GM10266 (cell line): Measurements from ENCODE around the gene EXD3.

Source experiments
- DNase-seq: peaks from one replicate; pipeline ENCODE4 v3.0.0; 2012; ENCODE audit errors: extremely low spot score
- TF ChIP-seq, protein P1 (sequence below): IDR thresholded peaks from 2 replicates; pipeline ENCODE4 v1.5.1; 2012; ENCODE audit warnings: mild to moderate bottlenecking, low read depth; ENCODE audit not compliant: control insufficient read depth, insufficient read depth; ENCODE audit errors: missing control alignments

The EXD3 gene

DNA sequence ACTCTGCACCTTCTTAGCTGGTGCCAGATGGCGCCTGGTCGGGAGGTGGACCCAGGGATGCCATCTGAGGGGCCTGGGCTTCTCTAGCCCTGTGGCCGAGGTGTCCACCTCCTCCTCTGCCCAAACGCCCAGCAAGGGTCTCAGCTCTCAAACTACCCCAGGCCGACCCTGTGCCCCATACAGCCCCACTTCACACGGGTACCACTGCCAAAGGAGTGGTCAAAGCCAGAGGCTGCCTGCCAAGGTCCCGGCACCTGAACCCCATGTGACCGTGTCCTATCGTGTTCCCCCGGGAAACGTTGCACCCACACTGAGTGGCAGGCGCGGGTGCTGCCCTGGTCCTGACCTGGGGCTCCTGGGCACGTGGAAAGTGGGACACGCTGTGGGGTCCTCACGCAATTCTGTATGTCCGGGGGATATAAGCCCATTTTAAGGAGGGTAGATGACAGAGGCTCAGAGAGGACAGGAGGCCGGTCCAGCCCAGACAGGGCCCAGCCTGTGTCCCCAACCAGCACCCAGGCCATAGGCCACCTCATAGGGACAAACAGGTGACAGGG, 16.3 kb upstream of the EXD3 start:
- TF ChIP-seq, protein P1, sequence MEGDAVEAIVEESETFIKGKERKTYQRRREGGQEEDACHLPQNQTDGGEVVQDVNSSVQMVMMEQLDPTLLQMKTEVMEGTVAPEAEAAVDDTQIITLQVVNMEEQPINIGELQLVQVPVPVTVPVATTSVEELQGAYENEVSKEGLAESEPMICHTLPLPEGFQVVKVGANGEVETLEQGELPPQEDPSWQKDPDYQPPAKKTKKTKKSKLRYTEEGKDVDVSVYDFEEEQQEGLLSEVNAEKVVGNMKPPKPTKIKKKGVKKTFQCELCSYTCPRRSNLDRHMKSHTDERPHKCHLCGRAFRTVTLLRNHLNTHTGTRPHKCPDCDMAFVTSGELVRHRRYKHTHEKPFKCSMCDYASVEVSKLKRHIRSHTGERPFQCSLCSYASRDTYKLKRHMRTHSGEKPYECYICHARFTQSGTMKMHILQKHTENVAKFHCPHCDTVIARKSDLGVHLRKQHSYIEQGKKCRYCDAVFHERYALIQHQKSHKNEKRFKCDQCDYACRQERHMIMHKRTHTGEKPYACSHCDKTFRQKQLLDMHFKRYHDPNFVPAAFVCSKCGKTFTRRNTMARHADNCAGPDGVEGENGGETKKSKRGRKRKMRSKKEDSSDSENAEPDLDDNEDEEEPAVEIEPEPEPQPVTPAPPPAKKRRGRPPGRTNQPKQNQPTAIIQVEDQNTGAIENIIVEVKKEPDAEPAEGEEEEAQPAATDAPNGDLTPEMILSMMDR = no peak
- DNase-seq = no peak

DNA sequence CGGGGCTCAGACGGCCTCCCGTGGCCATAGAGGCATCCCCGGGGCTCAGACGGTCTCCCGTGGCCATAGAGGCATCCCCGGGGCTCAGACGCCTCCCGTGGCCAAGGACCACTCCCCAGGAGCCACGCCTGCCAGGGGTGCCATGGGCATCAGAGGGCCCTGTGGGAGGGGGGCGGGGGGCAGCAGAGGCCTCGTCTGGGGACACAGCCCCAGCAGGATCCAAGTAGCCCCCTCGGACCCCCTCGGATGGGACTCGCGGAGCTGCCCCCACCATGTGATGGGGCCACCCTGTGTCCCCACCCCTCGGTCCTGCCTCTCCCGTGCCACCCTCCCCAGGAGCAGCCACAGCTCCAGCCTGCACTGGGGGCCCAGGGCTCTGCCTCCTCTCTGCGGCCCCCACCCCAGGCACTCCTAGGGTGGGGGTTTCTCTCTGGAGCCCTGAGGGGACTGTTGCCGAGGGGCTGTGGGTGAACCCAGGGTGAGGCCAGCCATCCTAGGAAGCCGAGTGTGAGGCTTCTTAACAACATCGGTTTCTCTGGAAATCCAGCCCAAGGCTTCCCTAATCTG, 15.7 kb upstream of the EXD3 start:
- DNase-seq = no peak
- TF ChIP-seq, protein P1 = no peak

DNA sequence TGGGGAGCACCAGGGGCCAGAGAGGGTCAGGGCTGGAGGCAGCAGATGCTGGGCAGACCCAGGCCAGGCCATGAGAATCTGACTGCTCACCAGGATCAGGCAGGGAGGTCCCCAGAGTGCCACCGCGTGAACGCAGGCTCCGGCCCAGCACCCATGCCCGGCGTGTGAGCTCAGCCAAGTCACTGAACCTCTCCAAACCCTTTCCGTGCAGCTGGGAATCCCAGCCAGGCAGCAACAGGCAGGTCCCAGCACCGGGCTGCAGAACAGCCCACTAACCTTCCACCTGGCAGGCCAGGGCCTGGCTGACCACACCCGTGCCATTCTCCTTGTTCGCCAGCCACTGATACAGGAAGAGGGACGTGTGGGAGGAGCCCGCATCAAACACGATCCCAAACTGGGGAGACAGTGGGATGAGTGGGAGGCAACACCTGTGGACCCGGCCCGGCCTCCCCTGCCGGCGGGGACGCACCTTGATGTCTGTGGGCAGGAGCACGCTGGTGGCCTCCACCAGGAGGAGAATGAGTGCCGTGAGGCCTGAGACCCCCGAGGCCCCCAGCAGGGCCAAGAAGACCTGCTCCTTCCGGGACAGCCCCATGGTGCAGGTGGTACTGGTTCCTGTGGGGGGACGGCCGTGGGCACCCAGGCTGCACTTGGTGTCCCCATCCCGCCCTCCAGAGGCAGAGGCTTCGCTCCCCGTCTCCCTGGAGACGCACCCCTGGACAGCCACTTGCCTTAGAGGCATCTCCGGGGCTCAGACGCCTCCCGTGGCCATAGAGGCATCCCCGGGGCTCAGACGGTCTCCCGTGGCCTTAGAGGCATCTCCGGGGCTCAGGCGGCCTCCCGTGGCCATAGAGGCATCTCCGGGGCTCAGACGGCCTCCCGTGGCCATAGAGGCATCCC, 15.0 kb upstream of the EXD3 start:
- DNase-seq = no peak
- TF ChIP-seq, protein P1 = no peak

DNA sequence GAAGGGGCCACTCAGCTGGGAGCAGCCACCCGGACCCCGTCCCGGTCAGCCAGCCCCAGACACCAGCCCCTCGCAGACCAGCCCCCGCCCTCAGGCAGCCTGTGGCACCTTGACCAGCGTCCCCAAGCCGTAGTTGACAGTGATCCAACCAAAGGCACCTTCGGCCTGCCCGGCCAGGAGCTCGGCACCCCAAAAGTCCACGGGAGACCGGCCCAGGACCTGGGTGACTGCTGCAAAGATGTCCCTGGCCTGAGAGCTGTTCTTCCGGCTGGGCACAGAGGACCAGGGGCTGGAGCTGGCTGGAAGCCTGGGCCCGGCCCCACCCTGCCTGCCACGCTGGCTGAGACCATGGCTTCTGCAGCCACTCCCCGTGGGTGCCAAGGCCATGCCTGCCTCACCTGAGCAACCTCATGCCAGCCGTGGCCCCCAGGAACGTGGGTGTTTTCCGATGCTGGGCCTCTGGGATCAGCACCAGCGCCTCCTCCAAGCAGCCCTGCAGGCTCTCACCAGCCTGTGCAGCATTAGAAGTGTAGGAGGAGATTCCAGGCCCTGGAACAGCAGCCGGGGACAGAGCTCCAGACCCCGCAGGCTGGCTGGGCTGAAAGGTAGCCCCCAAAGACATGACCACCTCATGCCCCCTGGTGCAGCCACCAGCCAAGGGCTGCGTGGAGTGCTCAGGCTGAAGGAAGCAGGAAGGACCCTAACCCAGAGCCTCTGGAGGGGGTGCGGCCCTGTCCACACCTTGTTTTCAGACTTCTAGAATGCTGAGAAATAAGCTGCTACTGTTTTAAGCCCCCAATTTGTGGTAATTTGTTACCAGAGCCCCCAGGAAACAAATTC, 14.0 kb upstream of the EXD3 start:
- TF ChIP-seq, protein P1 = no peak

DNA sequence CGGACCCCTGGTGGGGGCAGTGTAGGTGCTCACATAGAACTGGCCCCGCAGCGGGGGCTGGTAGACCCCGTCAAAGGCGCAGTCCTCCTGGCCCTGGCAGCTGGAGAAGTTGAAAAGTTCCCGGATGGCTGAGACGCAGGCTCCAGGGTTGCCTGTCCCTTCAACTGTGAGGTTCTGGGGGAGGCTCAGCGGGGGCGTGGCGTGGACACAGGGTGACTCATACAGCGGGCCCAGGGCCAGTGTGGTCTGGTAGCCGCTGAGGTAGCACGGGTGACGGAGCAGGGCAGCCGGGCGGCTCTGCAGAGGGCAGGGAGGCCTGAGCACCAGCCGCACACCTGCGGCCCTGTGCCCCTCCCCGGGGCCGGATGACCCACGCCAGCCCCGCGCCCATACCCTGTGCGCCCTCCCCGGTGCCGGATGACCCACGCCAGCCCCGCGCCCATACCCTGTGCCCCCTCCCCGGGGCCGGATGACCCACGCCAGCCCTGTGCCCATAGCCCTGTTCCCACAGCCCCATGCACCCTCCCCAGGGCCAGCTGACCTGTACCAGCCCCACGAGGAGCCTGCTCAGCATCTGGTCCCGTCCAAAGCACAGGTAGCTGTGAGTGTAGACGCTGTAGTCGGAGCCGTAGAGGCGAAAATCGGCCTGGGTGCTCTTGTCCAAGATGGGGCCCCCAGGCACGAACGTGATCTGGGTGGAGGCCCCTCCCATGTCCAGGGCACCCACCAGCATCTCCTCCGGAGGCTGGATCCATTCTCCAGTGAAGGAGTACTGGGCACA, 13.2 kb upstream of the EXD3 start:
- TF ChIP-seq, protein P1 = no peak
- DNase-seq = no peak

More for the DNA sequence above, 14.0 kb upstream of the EXD3 start:
- DNase-seq = no peak

DNA sequence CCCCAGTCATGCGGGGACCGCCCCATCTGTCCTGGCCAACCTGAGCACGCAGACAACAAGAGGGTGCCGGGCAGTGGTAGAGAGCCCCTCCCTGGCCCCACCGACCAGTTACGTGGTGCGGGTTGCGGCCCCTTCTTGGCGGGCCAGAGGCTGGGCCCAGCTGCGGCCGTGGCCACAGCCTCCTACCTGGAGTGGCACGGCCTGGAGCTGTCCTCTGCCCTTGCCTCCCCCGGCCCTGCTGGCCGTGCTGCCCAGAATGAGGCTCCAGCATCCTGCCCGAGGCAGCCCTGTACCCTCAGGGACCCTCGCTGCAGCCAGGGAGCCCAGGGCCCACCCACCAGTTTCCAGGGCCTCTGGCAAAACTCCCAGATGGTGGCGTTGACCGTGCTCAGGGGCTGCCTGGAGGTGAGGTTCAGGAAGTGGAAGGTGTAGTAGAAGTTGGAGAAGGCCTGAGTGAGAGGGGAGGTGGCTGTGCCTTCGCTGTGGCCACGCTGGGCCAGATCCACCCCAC, 12.5 kb upstream of the EXD3 start:
- DNase-seq = no peak
- TF ChIP-seq, protein P1 = no peak
